Body of pancreas (tissue), 4 donors: ENCODE measurements around the gene CTTNBP2. TPM values are rescaled to one million over a fixed set of nuclear protein-coding genes. Genes with fewer than 3 reads are reported as not detected.

ENCODE experiments used
- ATAC-seq: fragments of 150-250 bp; one replicate; pipeline ENCODE4 v1.9.1; 2016
- DNase-seq, 4 donors: peaks; one replicate each; pipeline ENCODE4 v3.0.0-alpha.2; 2019
- H3K27ac ChIP-seq, 4 donors: fragments of 200-600 bp; sonication (generic); 1 replicate in 3 of 4; 2 replicates in 1 of 4; pipeline versions ENCODE4 v1.5.1 to v1.6.1; 2016 to 2019; ENCODE audit warnings: mild to moderate bottlenecking in 1 of 4, mixed read lengths in 1 of 4, moderate library complexity in 1 of 4
- H3K27me3 ChIP-seq, 2 donors: fragments of 200-600 bp; sonication (generic); one replicate each; pipeline ENCODE4 v1.6.0; 2016; ENCODE audit warnings: mild to moderate bottlenecking in 1 of 2
- H3K36me3 ChIP-seq, 2 donors: fragments of 200-600 bp; sonication (generic); replicated peaks in 1 of 2; 2 replicates each; pipeline ENCODE4 v1.5.1; 2016; ENCODE audit warnings: low read depth in 2 of 2; ENCODE audit not compliant: insufficient read depth in 1 of 2
- H3K4me1 ChIP-seq: fragments of 200-600 bp; sonication (generic); one replicate; pipeline ENCODE4 v1.6.0; 2016
- H3K4me3 ChIP-seq, 2 donors: fragments of 200-600 bp; sonication (generic); 1 replicate in 1 of 2; 2 replicates in 1 of 2; pipeline ENCODE4 v1.5.1; 2016 to 2019
- H3K9me3 ChIP-seq, 3 donors: fragments of 200-600 bp; sonication (generic); 1 replicate in 2 of 3; 2 replicates in 1 of 3; pipeline ENCODE4 v1.5.1; 2016
- CTCF ChIP-seq, 7 experiments: fragments of 450-650 bp in 4 of 7; fragments of 200-600 bp in 3 of 7; sonication (generic) in 3 of 7; IDR thresholded peaks; one replicate each; pipeline ENCODE4 v1.5.1; 2016 to 2019; ENCODE audit warnings: antibody characterized with exemption in 7 of 7
- POLR2A ChIP-seq, 3 donors: fragments of 450-650 bp; IDR thresholded peaks; one replicate each; pipeline ENCODE4 v1.6.1; 2016; ENCODE audit warnings: antibody characterized with exemption in 3 of 3, mild to moderate bottlenecking in 2 of 3
- WGBS, 2 donors: methylation state at CpG; one replicate each; pipeline ENCODE4 v1.1.5; 2017; 5-methylcytosine and 5-hydroxymethylcytosine counted together
- intact Hi-C: fragments of 100-400 bp; cut with DNase I; formaldehyde crosslinking; loops from one replicate; pipeline ENCODE4 v1.15.1; 2023
- total RNA-seq, 2 donors: library from RNA; depleted of rRNA; stranded (reverse); fragments of >200 nt; gene quantifications; one replicate each; pipeline ENCODE4 v1.1.0, GENCODE V29; 2016

The CTTNBP2 gene
- total RNA-seq, 2 donors from 2014 or later = 18.5 to 25.7 TPM

GRCh38 chr7:117679120-117679519 is 194.1 kb downstream of the CTTNBP2 start:
- H3K4me3 ChIP-seq = no peak overlapping the region
- no peak overlapping the region for H3K27ac ChIP-seq
- no peaks in the 10 kb centered on the region for H3K36me3 ChIP-seq
- H3K4me1 ChIP-seq = no peaks in the 10 kb centered on the region
- intact Hi-C loops = no loop called here
- 61% methylated on average over 3 of the region's 3 CpGs for WGBS, 2 donors
- TF ChIP-seq CTCF (IDR thresholded peaks at IDR 0.05) (no peak), POLR2A (IDR thresholded peaks at IDR 0.05) (no peak)
- no peaks in the 10 kb centered on the region for H3K9me3 ChIP-seq
- no peak for DNase-seq
- H3K27me3 ChIP-seq = no peaks in the 10 kb centered on the region
- ATAC-seq = no peak

GRCh38 chr7:117675497-117676435 is 197.5 kb downstream of the CTTNBP2 start:
- no peak for DNase-seq
- TF ChIP-seq CTCF (IDR thresholded peaks at IDR 0.05) = no peak
- TF ChIP-seq POLR2A (IDR thresholded peaks at IDR 0.05) = no peak
- no peak for ATAC-seq

GRCh38 chr7:117674617-117675016 is 198.6 kb downstream of the CTTNBP2 start:
- no peaks in the 10 kb centered on the region for H3K27me3 ChIP-seq
- peaks cover 7% of the 10 kb centered on the region for H3K4me1 ChIP-seq
- no peaks in the 10 kb centered on the region for H3K9me3 ChIP-seq
- ATAC-seq = no peak
- no peak overlapping the region for H3K27ac ChIP-seq
- intact Hi-C loops = no loop called here
- WGBS, 2 donors = 3 to 4% methylated on average over 3 of the region's 3 CpGs
- DNase-seq = no peak
- TF ChIP-seq POLR2A (IDR thresholded peaks at IDR 0.05) (no peak), CTCF (IDR thresholded peaks at IDR 0.05) (no peak)
- H3K4me3 ChIP-seq = no peak overlapping the region
- no peaks in the 10 kb centered on the region for H3K36me3 ChIP-seq

More at GRCh38 chr7:117675497-117676435, 197.5 kb downstream of the CTTNBP2 start:
- Histone ChIP-seq H3K4me3 (no peak overlapping the region), H3K9me3 (no peaks in the 10 kb centered on the region), H3K36me3 (no peaks in the 10 kb centered on the region), H3K4me1 (peaks cover 7% of the 10 kb centered on the region), H3K27me3 (no peaks in the 10 kb centered on the region), H3K27ac (no peak overlapping the region)
- WGBS, 2 donors = 38 to 43% methylated on average over 3 of the region's 3 CpGs
- intact Hi-C loops = no loop called here

- peaks cover 7% of the 10 kb centered on the region for H3K4me1 ChIP-seq
- DNase-seq (no peak), ATAC-seq (peak; percentile 46)
- H3K9me3 ChIP-seq = no peaks in the 10 kb centered on the region
- no peaks in the 10 kb centered on the region for H3K27me3 ChIP-seq
- peak overlapping the region in 3 of 4 donors; percentile 39 to 66 (median 53) for H3K27ac ChIP-seq
- no peak overlapping the region for H3K4me3 ChIP-seq
- intact Hi-C loops = no loop called here
- peak in 5 of 7 experiments; percentile 30 to 56 (median 39) for TF ChIP-seq CTCF (IDR thresholded peaks at IDR 0.05)
- TF ChIP-seq POLR2A (IDR thresholded peaks at IDR 0.05) = no peak
- H3K36me3 ChIP-seq = no peaks in the 10 kb centered on the region
Measured at GRCh38 chr7:117673839-117674238, 199.4 kb downstream of the CTTNBP2 start.
